Measurements from ENCODE around the gene MX2.

DNA sequence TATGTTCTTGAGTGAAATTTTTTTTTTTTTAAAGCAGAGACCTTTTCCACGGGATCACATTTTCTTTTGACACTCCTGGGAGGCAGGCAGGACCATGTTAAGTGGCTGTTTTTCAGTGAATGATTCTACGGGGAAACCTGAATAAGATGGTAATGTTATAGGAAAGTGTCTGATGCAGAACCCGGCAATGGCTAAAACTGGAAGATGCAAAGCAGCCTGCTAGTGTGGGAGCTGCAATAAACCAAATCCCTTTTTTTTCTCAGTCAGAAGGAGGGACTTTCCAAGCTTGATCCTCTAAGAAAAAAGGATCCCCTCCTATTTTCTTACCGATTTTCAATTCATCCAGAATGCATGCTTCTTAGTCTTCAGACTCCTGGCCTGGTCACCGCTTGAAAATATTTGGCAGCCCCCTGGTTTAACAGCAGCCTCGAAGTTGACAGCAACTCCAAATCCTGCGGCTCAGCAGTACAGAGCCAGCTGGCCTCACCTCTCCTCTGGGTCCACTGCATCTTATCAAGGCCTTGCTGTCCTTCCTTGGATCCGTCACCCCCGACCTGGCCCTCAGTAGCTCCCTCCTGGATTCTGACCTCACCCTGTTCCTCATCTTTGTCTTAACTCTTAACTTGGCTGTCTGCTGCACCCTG is 5.6 kb downstream of the MX2 start:
- no peak for TF ChIP-seq CTCF (conservative IDR thresholded peaks at IDR 0.05; ENCODE audit: low read length)
- TF ChIP-seq EZH2phosphoT487 (IDR thresholded peaks at IDR 0.05; ENCODE audit: borderline replicate concordance, low read depth, low read length), result no peak
